Activated CD4-positive, CD25-positive, alpha-beta regulatory T cell treated with anti-CD3 and anti-CD28 coated beads, Interleukin-2, amount 50 U/mL, for 72 hours (primary cell): ENCODE measurements around the gene KLKB1.
A peak's percentile ranks its signal among the peaks of the same experiment; 100 is the strongest.

ENCODE experiments used
- DNase-seq: peaks from one replicate; pipeline ENCODE4 v3.0.0; 2021

KLKB1 gene

DNA sequence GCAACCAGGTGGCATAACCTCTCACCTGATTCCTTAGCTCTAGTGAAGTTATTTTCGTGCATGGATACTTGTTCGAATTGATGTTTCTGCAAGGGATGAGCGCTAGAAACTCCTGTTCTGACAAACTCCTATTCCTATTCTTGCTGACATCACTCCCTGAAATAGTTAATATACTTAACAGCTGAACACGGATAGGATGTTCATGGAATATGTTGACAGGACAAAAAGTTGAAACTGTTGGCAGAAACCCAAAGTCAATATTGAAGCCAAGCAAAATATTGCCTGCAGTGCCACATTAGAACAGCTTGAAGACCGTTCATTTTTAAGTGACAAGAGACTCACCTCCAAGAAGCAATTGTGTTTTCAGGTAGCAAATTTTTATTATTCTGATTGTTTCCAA is at the start of gene KLKB1:
TSS of gene KLKB1 (plus strand) at position 287 of the 400 bp plus-strand sequence. CDS start 689 bp downstream, outside the sequence.
- DNase-seq = no peak

DNA sequence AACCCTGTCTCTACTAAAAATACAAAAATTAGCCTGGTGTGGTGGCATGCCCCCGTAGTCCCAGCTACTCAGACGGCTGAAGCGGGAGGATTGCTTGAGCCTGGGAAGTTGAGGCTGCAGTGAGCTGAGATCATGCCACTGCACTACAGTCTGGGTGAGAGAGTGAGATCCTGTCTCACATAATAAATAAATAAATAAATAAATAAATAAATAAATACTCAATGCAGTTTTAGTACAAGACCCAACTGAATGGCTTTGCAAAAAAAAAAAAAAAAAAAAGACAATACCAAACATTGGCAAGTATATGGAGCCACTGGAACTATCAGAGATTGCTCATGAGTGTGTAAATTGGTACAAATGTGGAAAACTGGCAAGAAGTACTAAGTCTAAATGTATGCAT is 39.2 kb upstream of the KLKB1 start:
- DNase-seq = no peak

DNA sequence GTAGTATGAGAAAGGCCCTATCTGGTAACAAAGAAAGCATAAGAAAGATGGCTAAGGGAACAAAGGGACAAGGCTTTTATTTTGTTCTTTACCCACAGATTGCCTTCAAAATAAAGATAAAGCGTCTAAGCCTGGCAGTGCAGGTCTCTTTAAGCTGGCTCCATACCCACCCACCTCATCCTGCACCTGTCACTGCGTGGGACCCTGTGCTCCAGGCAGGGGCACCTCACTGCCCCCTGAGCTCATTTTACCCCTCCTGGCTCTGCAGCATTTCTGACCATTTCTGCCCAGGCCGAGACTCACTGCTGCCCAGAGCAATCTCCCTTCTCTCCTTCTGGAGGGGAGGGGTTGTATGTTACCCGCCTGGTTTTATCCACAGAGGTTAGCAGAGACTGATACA is 37.7 kb upstream of the KLKB1 start:
- no peak for DNase-seq

DNA sequence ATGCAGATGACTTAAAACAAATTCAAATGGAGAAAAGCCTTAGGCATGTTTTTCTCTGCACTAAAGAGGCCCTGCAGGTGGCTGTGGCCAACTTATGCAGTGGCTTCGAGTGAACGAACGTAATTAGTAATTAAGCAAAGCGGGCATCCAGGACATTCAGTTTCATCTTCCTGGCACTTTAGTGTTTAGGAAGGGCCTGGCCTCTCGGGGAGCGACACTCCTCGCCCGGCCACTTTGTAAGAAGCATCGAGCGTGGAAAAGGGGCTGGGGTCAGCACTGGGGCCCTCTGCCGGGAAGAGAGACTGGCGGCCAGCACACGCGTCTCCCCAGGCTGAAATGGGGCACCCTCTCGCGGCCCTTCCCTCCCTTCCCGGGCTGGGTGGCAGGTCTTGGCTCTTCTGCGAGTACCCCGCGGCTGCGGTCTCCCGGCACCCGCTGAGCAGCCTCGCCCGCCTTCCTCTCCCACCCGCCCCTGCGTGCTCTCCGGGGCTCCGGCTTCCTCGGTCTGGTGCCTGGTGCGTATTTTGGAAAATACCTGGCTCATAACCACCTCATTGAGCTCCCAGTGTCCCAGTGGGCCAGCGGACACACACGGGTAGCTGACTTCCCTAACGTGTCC is 36.6 kb upstream of the KLKB1 start:
- DNase-seq = peak; percentile 60

- DNase-seq = peak; percentile 85
These were observed 35.9 kb upstream of the KLKB1 start, which contains the start of gene CYP4V2 for GRCh38 chr4:186191200-186192065. Gene CYP4V2, plus strand, starts transcription at chr4:186191567. Its CDS starts 257 bp downstream, at chr4:186191824.

GRCh38 chr4:186192066-186192612 is 35.2 kb upstream of the KLKB1 start:
- DNase-seq = no peak

- no peak for DNase-seq
These were observed 33.5 kb upstream of the KLKB1 start for GRCh38 chr4:186193851-186194250.

GRCh38 chr4:186196063-186196462 is 31.2 kb upstream of the KLKB1 start:
- DNase-seq = no peak

- DNase-seq = no peak
These were observed 26.8 kb upstream of the KLKB1 start for GRCh38 chr4:186200516-186200915.

DNA sequence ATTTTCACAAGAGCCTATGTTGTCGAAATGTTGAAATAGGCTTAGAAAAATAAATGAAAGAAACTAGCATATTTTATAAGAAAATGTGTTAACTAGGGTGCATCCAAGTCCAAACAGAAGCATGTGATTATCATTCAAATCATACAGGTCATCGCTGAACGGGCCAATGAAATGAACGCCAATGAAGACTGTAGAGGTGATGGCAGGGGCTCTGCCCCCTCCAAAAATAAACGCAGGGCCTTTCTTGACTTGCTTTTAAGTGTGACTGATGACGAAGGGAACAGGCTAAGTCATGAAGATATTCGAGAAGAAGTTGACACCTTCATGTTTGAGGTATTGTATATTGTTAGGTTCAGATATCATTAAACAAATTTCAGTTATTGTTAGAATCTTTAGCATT is 26.3 kb upstream of the KLKB1 start:
- no peak for DNase-seq

DNA sequence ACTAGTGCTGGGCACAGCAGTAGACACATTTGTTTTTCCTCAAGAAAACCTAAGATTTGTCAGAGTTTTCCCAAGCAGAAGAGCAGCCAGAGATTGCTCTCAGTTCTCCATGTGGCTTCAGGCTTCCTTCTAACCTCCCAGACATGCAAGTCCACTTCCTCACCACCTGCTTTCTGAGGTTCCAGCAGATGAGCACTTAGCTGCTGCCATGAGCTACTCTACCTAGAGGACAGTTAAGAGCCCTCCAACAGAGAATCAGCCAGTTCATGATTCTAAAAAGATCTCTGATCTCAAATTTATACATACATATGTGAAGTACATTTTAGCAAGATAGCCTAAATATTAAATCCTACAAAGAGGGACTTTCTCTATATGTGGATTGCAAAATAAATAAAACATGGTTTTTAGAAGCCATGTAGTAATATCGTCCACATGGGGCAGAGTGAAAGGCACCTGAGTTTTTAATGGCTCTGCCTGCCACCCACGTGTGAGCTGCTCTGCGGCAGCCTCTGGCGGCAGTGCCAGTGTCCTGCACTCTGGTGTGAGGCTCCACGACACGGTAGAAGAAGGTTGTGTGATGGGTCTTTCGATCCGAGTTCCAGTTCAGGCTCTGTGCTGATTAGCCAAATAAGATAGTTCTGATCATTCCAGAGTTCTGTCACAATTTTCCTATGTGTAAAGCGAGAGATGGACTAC is 25.6 kb upstream of the KLKB1 start:
- peak; percentile 43 for DNase-seq

DNA sequence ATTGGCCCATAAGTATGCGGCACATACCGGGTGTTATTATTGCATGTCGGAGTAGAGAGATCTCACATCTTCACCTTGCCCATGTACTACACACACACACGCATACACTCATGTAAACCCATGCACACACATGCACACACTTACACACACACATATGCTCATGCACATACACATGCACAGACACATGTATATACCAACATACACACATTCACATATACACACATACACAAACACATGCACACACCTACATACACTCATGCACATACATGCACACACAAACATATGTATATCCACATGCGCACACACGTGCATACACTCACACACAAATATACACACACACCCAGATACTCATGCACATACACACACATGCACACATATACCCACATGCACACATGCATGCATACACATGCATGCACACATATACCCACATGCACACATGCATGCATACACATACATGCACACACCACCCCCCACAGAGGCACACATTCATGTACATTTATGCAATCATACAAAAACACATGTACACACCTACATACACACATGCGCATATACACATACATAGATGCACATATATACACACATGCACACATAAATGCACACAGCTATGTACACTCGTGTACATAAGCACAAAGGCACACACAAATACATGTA is 24.7 kb upstream of the KLKB1 start:
- no peak for DNase-seq

- no peak for DNase-seq
These were observed 23.9 kb upstream of the KLKB1 start for GRCh38 chr4:186203406-186203805.

DNA sequence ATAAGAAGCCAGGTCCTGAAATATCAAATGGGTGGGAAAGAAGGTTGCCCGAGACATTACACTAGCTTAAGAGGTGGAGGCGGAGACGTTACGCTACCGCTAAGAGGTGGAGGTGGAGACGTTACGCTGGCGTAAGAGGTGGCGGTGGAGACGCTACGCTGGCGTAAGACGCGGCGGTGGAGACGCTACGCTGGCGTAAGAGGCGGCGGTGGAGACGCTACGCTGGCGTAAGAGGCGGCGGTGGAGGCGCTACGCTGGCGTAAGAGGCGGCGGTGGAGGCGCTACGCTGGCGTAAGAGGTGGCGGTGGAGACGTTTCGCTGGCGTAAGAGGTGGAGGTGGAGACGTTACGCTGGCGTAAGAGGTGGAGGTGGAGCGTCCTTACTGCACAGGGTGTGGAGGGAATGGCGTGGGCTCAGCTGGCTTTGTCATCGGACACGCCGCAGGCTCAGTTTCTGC is 23.2 kb upstream of the KLKB1 start:
- DNase-seq = peak; percentile 74

- no peak for DNase-seq
These were observed 22.6 kb upstream of the KLKB1 start for GRCh38 chr4:186204686-186205085.

DNA sequence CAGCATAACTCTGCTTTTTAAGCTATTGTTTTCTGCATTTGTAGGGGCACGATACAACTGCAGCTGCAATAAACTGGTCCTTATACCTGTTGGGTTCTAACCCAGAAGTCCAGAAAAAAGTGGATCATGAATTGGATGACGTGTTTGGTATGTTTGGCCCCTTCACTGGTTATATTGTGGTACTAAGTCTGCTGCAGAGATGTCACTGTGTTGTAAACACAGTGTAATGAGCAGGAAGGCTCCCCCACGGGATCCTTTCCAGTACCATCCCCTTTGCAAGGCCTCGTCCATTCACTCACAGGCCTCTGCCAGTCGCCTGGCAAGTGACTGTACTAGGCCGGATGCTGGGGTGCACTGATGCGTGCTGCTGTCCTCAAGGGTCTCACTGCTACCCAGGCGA is 22.2 kb upstream of the KLKB1 start:
- no peak for DNase-seq

DNA sequence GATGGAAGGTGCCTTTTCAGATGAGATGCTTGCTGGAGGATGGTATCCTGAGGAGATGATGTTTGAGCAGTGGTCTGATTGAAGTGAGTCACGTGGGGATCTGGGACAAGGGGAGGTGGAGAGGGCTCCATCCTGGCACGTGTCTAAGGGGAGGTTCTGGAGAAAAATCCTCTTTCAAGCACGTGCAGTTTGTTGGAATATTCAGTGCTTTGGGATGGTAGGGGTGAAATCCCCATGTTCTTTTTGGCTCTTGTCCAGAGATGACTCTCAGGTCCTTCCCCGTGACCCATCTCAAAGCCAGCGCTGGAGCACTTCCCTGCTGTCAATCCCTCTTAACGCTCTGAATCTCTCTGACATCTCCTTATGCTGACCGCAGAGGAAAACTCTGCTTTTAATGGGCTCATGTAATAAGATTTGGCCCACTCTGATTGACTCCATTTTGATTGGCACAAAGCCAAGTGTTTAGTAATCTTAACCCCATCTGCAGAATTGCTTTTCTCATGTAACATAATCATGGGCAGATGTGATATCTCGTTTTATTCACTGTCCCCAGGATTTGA is 10.8 kb upstream of the KLKB1 start:
- DNase-seq = no peak

GRCh38 chr4:186217733-186218293 is 9.5 kb upstream of the KLKB1 start:
- DNase-seq = no peak

- no peak for DNase-seq
These were observed 5.7 kb upstream of the KLKB1 start for GRCh38 chr4:186221624-186222023.

DNA sequence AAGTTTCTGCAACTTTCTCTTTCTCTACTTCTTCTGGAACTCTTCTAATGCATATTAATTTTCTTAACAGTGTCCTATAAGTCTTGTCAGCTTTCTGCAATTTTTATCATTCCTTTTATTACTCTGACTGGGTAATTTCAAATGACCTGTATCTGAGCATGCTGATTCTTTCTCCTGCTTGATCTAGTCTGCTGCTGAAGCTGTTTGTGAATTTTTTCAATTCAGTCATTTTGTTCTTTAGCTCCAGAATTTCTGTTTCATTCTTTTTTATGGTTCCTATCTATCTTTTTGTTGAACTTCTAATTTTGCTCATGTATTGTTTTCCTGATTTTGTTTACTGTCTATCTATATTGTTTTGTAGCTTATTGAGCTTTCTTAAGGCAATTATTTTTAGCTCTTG is 1.5 kb upstream of the KLKB1 start:
- no peak for DNase-seq

DNA sequence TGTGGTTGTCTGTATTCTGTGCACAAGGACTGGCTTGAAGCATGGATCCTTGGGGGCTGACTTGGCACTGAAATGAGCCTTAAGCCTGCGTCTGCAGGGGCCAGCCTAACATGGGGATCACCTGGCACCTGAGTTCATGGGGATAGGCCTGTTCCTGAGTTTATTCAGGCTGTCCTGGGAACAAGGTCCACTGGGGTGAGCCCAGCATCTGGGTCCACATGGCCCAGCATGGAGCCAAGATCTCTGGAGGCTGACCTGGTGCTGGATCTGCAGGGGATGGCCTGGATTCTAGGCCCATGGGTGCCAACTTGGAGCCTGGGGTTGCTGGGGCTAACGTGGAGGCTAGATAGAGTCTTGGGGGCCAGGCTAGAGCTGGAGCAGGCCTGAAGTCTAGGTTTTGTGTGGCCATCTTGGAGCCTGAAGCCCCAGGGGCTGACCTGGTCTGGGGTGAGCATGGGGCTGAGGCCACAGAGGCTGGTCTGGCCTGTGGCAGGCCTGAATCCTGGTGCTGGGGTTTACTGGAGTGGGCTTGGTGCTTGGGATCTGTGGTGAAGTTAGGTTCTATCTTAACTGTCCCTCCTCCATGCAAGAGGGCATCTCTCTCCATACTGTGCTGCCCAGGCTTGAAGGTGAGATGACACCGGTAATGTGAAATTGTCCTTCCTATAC is 652 bp upstream of the KLKB1 start:
- DNase-seq = no peak
